ENCODE results near the gene TAOK1.

DNA sequence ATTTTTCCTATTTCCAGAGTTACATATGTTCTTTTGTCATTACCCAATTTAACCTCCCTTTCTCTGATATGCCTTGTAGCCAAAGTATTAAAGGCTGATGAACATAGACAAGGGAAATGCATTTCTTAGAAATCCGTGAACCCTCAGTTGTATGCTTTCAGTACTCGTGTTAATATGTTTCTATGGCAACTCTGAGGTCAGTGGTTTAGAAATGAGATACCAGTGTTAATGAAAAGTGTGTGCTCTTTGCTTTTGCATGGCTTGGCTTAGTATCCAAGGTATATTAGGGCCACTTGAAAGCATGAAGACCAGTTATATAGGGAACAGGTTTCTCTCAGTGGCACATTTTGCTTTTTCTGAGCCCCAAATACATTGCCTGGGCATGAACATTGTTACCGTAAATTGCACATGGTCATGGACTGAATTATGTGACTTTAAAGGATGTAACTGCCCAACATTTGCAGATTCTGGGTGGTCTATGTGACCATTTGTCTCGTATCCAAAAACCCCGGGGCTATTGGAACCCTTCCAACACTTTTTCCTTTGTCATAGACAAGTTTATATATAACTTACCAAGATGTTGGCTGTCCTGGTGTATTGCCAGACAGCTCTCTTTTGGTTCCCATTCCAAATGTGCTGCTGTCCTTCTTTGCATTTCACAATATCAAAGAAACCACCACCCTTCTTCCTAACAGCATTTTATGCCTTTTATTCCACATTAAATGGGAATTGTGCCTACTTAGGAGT is 159.2 kb downstream of the TAOK1 start:
- TF ChIP-seq, protein P1, sequence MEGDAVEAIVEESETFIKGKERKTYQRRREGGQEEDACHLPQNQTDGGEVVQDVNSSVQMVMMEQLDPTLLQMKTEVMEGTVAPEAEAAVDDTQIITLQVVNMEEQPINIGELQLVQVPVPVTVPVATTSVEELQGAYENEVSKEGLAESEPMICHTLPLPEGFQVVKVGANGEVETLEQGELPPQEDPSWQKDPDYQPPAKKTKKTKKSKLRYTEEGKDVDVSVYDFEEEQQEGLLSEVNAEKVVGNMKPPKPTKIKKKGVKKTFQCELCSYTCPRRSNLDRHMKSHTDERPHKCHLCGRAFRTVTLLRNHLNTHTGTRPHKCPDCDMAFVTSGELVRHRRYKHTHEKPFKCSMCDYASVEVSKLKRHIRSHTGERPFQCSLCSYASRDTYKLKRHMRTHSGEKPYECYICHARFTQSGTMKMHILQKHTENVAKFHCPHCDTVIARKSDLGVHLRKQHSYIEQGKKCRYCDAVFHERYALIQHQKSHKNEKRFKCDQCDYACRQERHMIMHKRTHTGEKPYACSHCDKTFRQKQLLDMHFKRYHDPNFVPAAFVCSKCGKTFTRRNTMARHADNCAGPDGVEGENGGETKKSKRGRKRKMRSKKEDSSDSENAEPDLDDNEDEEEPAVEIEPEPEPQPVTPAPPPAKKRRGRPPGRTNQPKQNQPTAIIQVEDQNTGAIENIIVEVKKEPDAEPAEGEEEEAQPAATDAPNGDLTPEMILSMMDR (IDR thresholded peaks at IDR 0.05) = no peak
- TF ChIP-seq POLR2AphosphoS5 (IDR thresholded peaks at IDR 0.05) (no peak), POLR2A (IDR thresholded peaks at IDR 0.05) (no peak), EP300 (IDR thresholded peaks at IDR 0.05; ENCODE audit: low read depth) (no peak)
